Common myeloid progenitor, CD34-positive (primary cell): ENCODE data around the gene SFXN5.

Experiments used
- CTCF ChIA-PET: fragments of 350-600 bp; sonication (Branson Sonifier 250); formaldehyde crosslinking; loops from one replicate; lab custom pipeline; 2021; ENCODE audit warnings: antibody characterized with exemption; lab: Charles Lee
- POLR2A ChIA-PET: fragments of 350-600 bp; sonication (Branson Sonifier 250); formaldehyde crosslinking; loops from one replicate; lab custom pipeline; 2021; ENCODE audit warnings: antibody characterized with exemption; lab: Charles Lee
- DNase-seq, 3 donors: peaks; one replicate each; pipeline versions ENCODE4 v3.0.0 to v3.0.0-alpha.2; 2013
- H3K27ac ChIP-seq, 2 experiments: 1 replicate in 1 of 2; 2 replicates in 1 of 2; pipeline ENCODE4 v1.7.0; 2013; ENCODE audit warnings: inconsistent platforms in 2 of 2, low read length in 2 of 2, mild to moderate bottlenecking in 2 of 2, low read depth in 1 of 2, moderate library complexity in 1 of 2; ENCODE audit not compliant: severe bottlenecking in 2 of 2, insufficient read depth in 1 of 2, poor library complexity in 1 of 2
- H3K27me3 ChIP-seq, 5 experiments: replicated peaks in 2 of 5; 1 replicate in 3 of 5; 2 replicates in 2 of 5; pipeline versions ENCODE4 v1.6.1 to v1.7.0; 2013; ENCODE audit warnings: low read length in 4 of 5, mild to moderate bottlenecking in 2 of 5, moderate library complexity in 2 of 5, inconsistent platforms in 1 of 5; ENCODE audit not compliant: insufficient read depth in 5 of 5, control insufficient read depth in 4 of 5
- H3K36me3 ChIP-seq, 4 experiments: 1 replicate in 2 of 4; 2 replicates in 2 of 4; pipeline versions ENCODE4 v1.6.1 to v1.7.0; 2013; ENCODE audit warnings: low read length in 3 of 4, control low read depth in 1 of 4, mild to moderate bottlenecking in 1 of 4; ENCODE audit not compliant: control insufficient read depth in 4 of 4, insufficient read depth in 4 of 4
- H3K4me1 ChIP-seq, 4 experiments: 1 replicate in 3 of 4; 2 replicates in 1 of 4; pipeline versions ENCODE4 v1.6.1 to v1.7.1; 2013; ENCODE audit warnings: low read length in 3 of 4, mild to moderate bottlenecking in 3 of 4, control low read depth in 1 of 4, inconsistent platforms in 1 of 4, moderate library complexity in 1 of 4; ENCODE audit not compliant: control insufficient read depth in 4 of 4, insufficient read depth in 4 of 4; ENCODE audit errors: control extremely low read depth in 1 of 4
- H3K4me3 ChIP-seq, 7 experiments: 1 replicate in 4 of 7; 2 replicates in 3 of 7; pipeline versions ENCODE4 v1.5.1 to v1.7.0; 2013; ENCODE audit warnings: mild to moderate bottlenecking in 7 of 7, low read length in 6 of 7, moderate library complexity in 6 of 7, inconsistent platforms in 2 of 7, low read depth in 2 of 7, control low read depth in 1 of 7; ENCODE audit not compliant: insufficient read depth in 4 of 7, control insufficient read depth in 1 of 7; ENCODE audit errors: extremely low read depth in 1 of 7
- H3K9me3 ChIP-seq, 5 experiments: 1 replicate in 4 of 5; 2 replicates in 1 of 5; pipeline versions ENCODE4 v1.6.1 to v1.7.1; 2013; ENCODE audit warnings: low read length in 4 of 5, mild to moderate bottlenecking in 2 of 5, inconsistent platforms in 1 of 5, low read depth in 1 of 5, moderate library complexity in 1 of 5; ENCODE audit not compliant: control insufficient read depth in 4 of 5, insufficient read depth in 2 of 5; ENCODE audit errors: control extremely low read depth in 1 of 5
- WGBS: methylation state at CpG from one replicate; pipeline ENCODE4 v1.1.5; 2013; ENCODE audit not compliant: insufficient coverage; 5-methylcytosine and 5-hydroxymethylcytosine counted together

Gene SFXN5

DNA sequence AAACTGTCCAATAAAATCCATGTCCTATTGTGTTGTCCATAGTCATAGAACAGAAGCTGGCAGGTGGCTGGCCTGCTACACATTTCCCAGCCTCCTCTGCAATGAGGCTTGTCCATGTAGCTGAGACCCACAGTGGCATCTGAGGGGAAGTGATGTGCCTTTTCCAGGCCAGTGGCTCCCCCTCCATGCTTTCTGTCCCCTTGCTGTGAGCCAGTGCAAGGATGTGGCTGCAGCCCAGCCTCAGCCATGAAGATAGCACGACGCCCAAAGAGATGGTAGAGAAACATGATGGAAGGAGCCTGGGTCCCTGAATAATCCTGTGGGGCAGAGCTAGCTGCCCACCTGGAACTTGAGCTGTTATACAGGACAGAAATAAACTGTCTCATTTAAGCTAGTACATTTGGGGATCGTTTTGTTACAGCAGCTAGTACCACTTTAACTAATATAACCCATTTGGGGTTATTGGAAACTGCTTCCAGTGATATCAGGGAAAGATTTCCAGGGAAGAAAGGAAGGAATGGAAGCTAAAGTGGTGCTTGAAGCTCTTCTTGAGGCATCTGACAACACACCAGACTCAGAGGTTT is 40.3 kb downstream of the SFXN5 start:
- ChIA-PET POLR2A (no interaction called here), CTCF (no interaction called here)
- no peak for DNase-seq
- Histone ChIP-seq H3K27me3 (no peaks in the 10 kb centered on the region), H3K9me3 (no peaks in the 10 kb centered on the region), H3K4me1 (peaks cover 0 to 3% (median 0%) of the 10 kb centered on the region in 4 experiments), H3K27ac (no peak overlapping the region), H3K4me3 (peak overlapping the region in 1 of 7 experiments; percentile 3), H3K36me3 (peaks cover 0 to 3% (median 0%) of the 10 kb centered on the region in 4 experiments)
- no CpG with 5 or more reads among the region's 3 CpGs for WGBS

- POLR2A ChIA-PET = no interaction called here
- Histone ChIP-seq H3K4me1 (no peaks in the 10 kb centered on the region), H3K4me3 (no peak overlapping the region), H3K27ac (no peak overlapping the region), H3K9me3 (no peaks in the 10 kb centered on the region), H3K27me3 (no peaks in the 10 kb centered on the region), H3K36me3 (peaks cover 0 to 3% (median under 1%) of the 10 kb centered on the region in 4 experiments)
- no peak for DNase-seq
- CTCF ChIA-PET = no interaction called here
- WGBS = 96% methylated on average over 10 of the region's 10 CpGs
Measured at GRCh38 chr2:73028841-73029240, 42.7 kb downstream of the SFXN5 start.

DNA sequence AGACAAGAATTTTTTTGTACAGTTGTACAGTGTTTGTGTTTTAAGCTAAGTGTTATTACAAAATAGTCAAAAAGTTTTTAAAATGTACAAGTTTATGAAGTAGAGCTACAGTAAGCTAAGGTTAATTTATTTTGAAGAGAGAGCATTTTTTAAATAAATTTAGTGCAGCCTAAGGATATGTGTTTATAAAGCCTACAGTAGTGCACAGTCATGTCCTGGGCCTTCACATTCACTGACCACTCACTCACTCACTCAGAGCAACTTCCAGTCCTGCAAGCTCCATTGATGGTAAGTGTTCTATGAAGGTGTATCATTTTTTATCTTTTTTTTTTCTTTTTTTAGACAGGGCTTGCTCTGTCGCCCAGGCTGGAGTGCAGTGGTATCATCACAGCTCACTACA is 44.2 kb downstream of the SFXN5 start:
- DNase-seq = no peak
- ChIA-PET POLR2A (interaction anchor here (0.7 kb wide), 1 partner anchor 9 kb away, joined by 3 read pairs; no protein-coding TSS in a partner anchor), CTCF (interaction anchor here (1.4 kb wide), 1 partner anchor 9 kb away, joined by 3 read pairs; no protein-coding TSS in a partner anchor)
- H3K4me1 ChIP-seq = no peaks in the 10 kb centered on the region
- peaks cover 0 to 8% (median 2%) of the 10 kb centered on the region in 4 experiments for H3K36me3 ChIP-seq
- no peak overlapping the region for H3K4me3 ChIP-seq
- no peak overlapping the region for H3K27ac ChIP-seq
- H3K9me3 ChIP-seq = no peaks in the 10 kb centered on the region
- 100% methylated on average over 1 of the region's 1 CpG for WGBS
- H3K27me3 ChIP-seq = no peaks in the 10 kb centered on the region

DNA sequence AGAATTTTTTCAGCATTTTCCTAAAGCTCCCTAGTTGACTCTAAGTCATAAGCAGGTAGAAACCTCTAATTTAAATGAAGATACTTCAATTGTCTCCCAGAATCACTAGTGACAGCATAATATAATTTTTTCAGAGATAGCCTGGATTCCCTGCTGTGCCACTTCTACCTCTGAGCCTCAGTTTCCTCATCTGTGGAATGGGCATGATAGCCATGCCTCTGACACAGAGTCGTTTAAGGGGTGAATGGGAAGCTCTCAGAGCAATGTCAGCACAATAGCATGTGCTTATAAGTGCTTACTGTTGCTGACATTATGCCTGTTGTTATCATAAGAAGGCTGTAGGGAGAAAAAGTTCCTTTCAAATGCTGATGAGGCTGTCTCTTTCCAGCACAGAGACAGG is 48.0 kb downstream of the SFXN5 start:
- Histone ChIP-seq H3K9me3 (no peaks in the 10 kb centered on the region), H3K4me3 (no peak overlapping the region), H3K27ac (no peak overlapping the region), H3K36me3 (peaks cover 0 to 22% (median 5%) of the 10 kb centered on the region in 4 experiments), H3K4me1 (no peaks in the 10 kb centered on the region), H3K27me3 (no peaks in the 10 kb centered on the region)
- 75% methylated on average over 1 of the region's 1 CpG for WGBS
- no peak for DNase-seq
- POLR2A ChIA-PET = no interaction called here
- CTCF ChIA-PET = interaction anchor here (0.6 to 1.1 kb wide), 2 partner anchors 12 to 29 kb away, joined by 3 to 4 read pairs; no protein-coding TSS in a partner anchor

- Histone ChIP-seq H3K36me3 (peaks cover 0 to 19% (median 5%) of the 10 kb centered on the region in 4 experiments), H3K27ac (no peak overlapping the region), H3K4me3 (no peak overlapping the region), H3K27me3 (no peaks in the 10 kb centered on the region), H3K4me1 (no peaks in the 10 kb centered on the region), H3K9me3 (no peaks in the 10 kb centered on the region)
- DNase-seq = no peak
- POLR2A ChIA-PET = no interaction called here
- CTCF ChIA-PET = interaction anchor here (1.1 kb wide), 1 partner anchor 11 kb away, joined by 4 read pairs; no protein-coding TSS in a partner anchor
- 91% methylated on average over 3 of the region's 4 CpGs for WGBS
Measured at GRCh38 chr2:73022024-73022568, 49.4 kb downstream of the SFXN5 start.

- Histone ChIP-seq H3K9me3 (no peaks in the 10 kb centered on the region), H3K36me3 (peaks cover 0 to 19% (median 6%) of the 10 kb centered on the region in 4 experiments), H3K4me3 (no peak overlapping the region), H3K27me3 (no peaks in the 10 kb centered on the region), H3K4me1 (no peaks in the 10 kb centered on the region), H3K27ac (no peak overlapping the region)
- POLR2A ChIA-PET = no interaction called here
- DNase-seq = no peak
- 92% methylated on average over 7 of the region's 8 CpGs for WGBS
- CTCF ChIA-PET = no interaction called here
Measured at GRCh38 chr2:73021371-73022010, 50.0 kb downstream of the SFXN5 start.
